ENCODE data around the gene POPDC2.

GRCh38 chr3:119639494-119640350 lies 20.7 kb downstream of the POPDC2 start:
- TF ChIP-seq ATF1 (CRISPR knock-in tag; IDR thresholded peaks at IDR 0.05): no peak
- no peak for TF ChIP-seq NR2C2 (CRISPR knock-in tag; IDR thresholded peaks at IDR 0.05)
- TF ChIP-seq STAT6 (CRISPR knock-in tag; conservative IDR thresholded peaks at IDR 0.05; ENCODE audit: low read depth): no peak
- no peak for TF ChIP-seq USF2 (CRISPR knock-in tag; IDR thresholded peaks at IDR 0.05)
- no peak for TF ChIP-seq HMGXB4 (CRISPR knock-in tag; IDR thresholded peaks at IDR 0.05)
- no peak for TF ChIP-seq CTCF (IDR thresholded peaks at IDR 0.05)
- TF ChIP-seq MAX (CRISPR knock-in tag; IDR thresholded peaks at IDR 0.05): no peak
- no peak for TF ChIP-seq TP53 (CRISPR knock-in tag; IDR thresholded peaks at IDR 0.05)
- TF ChIP-seq ZNF281 (CRISPR knock-in tag; IDR thresholded peaks at IDR 0.05): no peak
